SH-SY5Y (cell line): ENCODE results near the gene TOM1L2.

Source experiments
- GATA2 ChIP-seq: IDR thresholded peaks from 2 replicates; pipeline ENCODE4 v1.6.1; 2011; ENCODE audit warnings: mild to moderate bottlenecking, low read depth, low read length
- GATA3 ChIP-seq: IDR thresholded peaks from 2 replicates; pipeline ENCODE4 v1.6.1; 2011; ENCODE audit warnings: low read depth, mild to moderate bottlenecking, low read length, moderate library complexity

DNA sequence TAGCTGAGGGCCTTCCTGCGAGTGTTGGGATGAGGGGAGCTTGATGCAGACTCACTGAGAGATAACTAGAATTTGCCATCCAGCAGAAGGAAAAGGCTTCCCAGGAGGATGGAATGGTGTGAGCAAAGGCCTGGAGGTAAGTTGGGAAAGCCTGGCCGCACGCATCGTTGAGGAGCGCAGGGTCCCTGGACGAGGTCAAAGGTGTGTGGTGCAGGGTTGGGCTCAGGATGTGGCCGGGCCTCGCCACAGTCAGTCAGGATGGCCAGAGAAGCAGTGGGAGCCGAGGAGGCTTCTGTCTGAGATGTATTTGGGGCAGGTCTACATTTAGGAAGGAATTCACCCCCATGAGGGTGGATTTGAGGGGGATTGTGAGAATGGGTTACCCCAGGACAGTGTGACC lies 16.9 kb upstream of the TOM1L2 start:
- no peak for TF ChIP-seq GATA2
- TF ChIP-seq GATA3, result no peak
